CMK (cell line): Measurements from ENCODE around the gene DZIP1L.
"Not testable (repeated sequence)": the region's sequence is repeated elsewhere in the genome, so short reads cannot be mapped to it uniquely, and the experiment has no call there.

Experiments
- DNase-seq: peaks from one replicate; pipeline ENCODE4 v3.0.0-alpha.2; 2010; ENCODE audit warnings: low read depth

DZIP1L gene, protein sequence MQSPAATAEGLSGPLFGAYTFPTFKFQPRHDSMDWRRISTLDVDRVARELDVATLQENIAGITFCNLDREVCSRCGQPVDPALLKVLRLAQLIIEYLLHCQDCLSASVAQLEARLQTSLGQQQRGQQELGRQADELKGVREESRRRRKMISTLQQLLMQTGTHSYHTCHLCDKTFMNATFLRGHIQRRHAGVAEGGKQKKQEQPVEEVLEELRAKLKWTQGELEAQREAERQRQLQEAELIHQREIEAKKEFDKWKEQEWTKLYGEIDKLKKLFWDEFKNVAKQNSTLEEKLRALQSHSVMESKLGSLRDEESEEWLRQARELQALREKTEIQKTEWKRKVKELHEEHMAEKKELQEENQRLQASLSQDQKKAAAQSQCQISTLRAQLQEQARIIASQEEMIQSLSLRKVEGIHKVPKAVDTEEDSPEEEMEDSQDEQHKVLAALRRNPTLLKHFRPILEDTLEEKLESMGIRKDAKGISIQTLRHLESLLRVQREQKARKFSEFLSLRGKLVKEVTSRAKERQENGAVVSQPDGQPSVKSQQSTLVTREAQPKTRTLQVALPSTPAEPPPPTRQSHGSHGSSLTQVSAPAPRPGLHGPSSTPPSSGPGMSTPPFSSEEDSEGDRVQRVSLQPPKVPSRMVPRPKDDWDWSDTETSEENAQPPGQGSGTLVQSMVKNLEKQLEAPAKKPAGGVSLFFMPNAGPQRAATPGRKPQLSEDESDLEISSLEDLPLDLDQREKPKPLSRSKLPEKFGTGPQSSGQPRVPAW

DNA sequence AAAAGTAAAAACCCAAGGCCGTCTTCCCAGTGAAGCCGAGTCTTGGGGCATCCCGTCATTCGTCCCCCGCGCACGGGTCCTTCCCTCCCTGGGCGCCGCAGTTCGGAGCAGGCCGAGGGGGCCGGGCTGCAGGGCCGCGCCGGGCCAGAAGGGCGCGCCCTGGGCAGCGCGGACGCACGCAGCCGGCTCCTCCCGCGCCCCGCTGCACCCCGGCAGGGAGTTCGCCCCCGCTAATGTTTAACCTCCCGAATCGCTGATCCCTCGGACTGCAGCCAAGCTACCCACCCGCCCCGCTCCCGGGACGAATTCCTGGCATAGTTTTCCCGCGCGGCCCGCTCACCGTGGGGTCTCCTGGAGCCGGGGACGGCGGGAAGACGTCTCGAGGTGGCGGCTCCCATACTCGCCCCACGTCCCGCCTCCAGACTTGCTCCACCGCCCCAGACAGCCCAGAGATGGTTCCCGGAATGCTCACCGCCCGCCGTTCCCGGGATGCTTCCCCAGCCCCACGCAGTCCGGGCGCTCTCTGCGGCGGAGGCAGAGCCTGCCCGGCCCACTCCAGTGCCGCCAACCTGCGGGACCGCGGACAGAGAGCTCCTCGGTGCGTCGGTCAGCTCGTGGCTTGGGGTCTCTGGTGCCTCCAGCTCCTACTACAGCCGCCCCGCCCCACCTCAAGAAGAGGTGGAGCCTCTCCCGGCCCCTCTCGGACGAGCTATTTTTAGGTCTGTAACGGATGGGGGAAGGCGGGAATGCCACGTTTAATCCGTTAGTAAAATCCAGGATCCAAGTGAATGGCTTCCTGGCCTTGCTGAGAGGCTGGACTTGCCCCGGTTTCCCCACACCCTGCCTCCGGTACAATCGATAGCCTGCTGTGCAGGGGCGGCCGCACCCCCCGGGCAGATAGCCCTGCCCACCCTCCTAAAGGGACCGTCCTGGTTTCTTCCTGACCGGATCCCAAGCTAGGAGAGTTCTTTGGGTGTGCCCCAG is at the start of gene DZIP1L:
Gene DZIP1L, minus strand, starts transcription at position 621 of the 984 bp plus-strand sequence. CDS start 11,637 bp downstream, outside the sequence.
- no peak for DNase-seq

DNA sequence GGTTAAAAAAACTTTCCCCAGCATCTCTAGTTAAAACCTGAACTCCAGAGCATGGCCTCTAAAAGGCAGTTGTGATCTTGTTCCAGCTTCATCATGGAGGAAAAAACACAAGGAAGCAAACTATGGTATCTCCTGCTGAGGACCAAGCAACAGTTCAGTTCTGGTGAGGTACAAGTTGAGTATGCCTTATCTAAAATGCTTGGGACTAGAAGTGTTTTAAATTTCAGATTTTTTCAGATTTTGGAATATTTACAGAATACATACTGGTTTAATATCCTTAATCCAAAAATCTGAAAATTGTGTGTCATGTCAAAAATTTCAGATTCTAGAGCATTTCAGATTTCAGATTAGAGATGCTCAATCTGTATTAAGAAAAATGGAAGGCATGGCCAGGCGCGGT is 49.7 kb upstream of the DZIP1L start:
- no peak for DNase-seq

DNA sequence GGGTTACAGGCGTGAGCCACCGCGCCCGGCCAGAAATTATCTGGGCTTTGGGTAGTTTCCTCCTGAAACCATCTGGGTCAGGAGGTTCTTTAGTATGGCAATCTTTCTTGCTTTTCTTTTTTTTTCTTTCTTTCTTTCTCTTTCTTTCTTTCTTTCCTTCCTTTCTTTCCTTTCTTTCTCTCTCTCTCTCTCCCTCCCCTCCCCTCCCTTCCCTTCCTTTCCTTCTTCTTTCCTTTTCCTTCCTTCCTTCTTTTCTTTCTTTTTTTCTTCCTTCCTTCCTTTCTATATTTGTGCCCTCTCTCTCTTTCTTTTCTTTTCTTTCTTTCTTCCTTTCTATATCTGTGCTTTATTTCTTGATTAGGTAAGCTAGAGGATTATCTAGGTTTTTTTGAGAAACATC is 42.3 kb upstream of the DZIP1L start:
- DNase-seq, result no peak

DNA sequence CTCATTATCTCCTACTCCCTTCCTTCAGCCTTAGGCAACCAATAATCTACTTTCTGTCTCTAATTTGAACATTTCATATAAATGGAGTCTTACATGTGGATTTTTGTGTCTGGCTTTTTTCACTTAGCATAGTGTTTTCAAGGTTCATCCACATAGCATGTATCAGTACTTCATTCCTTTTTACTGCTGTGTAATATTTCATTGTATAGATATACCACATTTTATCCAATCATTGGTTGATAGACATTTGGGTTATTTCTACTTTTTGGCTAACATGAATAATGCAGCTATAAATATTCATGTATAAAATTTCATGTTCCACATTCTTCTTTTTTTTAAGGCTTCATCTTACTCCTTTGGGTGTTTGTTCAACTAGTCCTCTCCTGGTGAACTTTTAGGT is 39.1 kb upstream of the DZIP1L start:
- no peak for DNase-seq

DNA sequence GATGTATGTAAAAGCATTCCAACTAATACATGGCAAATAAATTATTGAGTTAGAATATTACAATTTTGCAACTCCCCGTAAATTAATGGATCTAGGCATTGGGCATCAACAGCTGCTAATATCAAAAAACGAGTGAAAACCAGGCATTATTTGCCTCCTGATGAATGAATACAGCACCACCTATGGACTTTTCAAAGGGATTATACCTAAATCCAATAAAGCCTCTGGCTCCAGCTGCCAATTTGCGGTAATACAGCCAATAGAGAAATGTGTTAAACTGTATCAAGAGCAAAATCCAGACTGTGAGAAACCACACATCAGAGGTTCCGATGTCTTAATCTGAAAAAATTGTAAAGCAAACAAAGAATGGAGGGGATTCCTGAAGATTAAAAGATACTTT is 33.1 kb upstream of the DZIP1L start:
- DNase-seq, result no peak

DNA sequence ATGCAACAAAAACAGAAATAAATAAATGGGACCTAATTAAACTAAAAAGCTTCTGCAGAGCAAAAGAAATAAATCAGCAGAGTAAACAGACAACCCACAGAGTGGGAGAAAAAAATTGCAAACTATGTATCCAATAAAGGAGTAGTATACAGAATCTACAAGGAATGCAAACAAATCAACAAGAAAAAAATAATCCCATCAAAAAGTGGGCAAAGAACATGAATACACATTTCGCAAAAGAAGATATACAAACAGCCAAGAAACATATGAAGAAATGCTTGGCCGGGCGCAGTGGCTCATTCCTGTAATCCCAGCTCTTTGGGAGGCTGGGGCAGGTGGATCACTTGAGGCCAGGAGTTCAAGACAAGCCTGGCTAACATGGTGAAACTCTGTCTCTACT is 26.8 kb upstream of the DZIP1L start:
- not testable (repeated sequence) for DNase-seq

DNA sequence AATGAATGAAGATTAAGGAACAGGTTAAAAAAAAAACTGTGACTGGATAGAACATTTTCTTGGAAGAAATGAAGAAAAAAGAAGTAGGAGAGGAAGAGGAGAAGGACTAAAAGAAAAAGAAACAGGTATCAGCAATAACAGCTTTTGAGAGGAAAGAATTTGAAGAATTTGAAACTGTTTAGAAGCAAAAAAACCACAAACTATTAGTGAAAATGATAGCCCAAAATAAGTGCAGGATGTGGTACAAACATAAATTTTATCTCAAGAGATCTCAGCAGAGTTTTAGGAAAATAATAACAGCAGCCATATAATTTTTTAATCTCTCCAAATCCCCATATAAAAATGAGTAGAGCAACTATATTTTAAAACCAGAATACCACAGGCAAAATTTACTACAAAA is 25.5 kb upstream of the DZIP1L start:
- no peak for DNase-seq

DNA sequence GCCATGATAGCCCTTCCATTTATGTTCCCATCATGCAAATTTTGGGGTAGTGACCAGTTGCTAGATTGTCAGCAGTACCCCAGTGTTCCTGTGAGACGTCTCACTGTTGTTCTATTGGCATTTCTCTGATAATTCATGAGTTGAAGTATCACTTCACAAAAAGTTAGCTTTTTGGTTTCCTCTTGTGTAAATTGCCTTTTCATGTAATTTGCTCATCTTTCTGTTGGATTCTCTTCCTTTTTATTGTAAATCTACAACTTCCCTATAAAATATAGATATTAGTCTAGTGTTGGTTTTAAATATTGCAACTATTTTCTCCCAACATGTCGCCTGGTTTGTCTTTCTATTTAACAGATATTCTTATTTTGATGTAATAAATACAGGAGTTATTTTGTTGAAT is 24.3 kb upstream of the DZIP1L start:
- no peak for DNase-seq

DNA sequence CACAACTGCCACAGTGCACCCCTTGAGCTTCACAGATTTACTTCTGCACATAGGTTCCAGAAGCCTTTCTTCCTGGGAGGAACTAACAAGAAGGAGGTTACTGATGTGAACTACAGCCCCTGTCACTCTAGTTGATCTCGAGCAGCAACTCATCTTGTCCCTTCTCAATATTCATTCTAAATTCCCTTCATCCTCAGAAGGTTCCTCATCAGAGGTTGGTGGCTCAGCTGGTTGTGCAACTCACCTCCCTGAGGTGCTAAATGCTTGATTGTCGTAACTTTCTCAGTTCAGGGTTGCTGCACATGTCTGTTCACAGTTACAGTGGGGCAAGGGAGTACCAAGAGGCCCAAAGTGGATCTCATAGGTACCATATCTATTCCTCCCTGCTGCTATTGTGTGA is 22.5 kb upstream of the DZIP1L start:
- no peak for DNase-seq

DNA sequence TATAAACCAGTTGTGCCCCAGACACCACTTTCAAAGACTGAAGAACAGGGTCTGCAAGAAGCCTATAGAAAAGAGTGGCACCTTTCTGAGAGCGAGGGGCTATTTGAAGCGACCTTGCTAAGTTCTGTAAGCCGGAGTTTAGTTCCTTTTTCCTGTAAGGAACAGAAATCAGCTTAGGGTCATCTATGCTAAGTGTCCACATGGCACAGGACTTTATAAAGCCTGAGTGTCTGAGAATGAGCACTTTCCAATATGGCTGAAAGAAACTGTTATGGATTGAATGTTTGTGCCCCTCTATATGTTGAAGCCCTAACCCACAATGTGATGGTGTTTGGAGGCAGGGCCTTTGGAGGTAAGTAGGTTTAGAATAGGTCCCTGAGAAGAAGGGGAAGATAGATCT is 20.8 kb upstream of the DZIP1L start:
- no peak for DNase-seq

DNA sequence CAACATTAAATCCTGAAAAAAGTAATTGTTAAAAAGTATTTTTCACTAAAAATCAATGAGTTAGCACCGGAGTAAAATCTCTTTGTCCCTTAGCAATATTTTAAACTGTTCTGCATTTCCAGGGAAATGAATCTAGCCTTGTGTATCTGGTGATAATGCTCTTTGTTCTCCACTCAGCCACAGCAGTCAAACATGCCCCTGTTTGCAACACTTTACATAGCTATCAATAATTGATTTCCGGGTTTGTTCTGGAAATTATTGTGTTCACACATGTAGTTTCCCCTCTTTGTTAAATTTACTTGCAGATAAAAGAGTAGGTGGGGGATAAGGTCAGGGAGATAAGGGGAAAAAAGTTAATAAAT is 20.4 kb upstream of the DZIP1L start:
- no peak for DNase-seq

DNA sequence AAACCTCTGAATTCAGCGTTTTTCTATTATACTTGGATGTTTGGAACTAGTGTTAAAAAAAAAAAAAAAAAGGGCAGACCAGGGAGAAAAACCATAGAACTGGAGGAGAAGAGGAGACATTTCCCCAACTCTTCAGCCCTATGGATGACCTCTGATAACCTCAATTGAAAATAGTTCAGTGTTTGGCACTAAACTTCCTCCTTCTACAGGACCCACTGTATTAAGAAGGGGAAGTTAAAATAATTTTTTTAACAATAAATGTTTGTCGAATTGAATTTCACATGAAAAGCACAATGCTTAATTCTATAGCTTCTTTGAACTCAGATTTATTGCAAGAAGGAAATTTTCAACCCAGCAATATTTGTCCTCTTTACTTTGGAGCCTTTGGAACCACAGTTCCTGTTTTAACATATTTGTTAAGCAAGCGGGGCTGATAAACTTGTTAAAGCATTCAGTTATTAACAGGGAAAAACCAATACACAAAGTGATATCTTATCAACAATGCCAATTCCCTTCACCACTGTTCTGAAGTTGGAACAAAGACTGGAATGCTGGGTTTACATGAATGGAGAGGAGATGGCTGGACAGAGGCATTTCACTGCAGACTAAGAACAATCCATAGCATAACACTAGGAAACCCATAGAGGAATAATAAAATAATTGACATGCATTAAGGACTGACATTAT is 19.9 kb upstream of the DZIP1L start:
- DNase-seq, result no peak

DNA sequence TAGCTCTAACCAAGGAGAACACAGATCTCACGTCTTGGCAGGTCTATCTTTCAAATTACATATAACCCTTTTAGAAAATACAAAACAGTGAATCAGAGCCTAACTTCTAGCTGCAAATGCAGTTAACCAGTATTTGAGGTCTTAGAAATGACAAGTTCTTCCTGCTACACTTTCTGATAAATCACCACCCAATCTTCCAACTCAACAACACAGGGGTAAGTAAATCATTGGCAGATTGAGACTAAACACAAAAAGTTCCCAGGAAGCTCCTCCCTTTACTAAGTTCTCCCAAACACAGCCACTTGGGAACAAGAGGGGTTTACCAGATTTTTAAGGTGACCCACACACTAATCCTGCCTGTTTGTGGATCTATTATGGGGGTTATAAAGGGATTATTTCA is 16.8 kb upstream of the DZIP1L start, which contains the start of gene A4GNT:
Gene A4GNT, minus strand, starts transcription at position 152 of the 400 bp plus-strand sequence. CDS start 1,134 bp downstream, outside the sequence.
- DNase-seq, result no peak

DNA sequence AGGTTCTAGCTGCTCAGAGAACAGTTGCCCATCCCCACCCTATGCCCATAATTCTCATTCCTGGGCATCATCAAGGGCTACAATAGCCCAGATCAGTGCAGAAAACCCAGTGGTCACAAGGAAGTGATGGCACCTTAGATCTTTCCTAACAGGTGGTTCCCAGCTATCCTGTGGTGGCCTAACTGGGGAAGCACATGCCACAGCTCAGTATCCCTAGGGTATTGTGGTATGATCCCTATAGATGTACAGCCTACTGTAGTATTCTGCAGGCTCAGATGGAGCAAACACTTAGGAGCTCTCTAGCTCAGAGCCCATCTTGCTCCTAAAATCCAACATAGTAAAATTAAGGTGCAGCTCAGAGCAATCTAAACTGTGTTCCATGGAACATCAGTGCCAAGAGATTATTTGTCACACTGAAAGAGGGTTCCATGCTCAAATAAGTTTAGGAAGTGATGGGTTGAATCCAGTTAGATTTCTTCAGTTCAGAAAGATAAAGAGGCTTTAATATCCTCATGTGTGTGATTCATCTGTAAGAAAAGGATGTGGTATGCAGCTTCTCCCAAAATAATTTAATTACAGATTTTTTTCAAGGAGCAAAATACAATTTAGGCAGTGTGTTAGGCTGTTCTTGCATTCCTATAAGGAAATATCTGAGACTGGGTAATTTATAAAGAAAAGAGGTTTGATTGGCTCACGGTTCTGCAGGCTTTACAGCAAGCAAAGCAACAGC is 12.4 kb upstream of the DZIP1L start:
- DNase-seq, result no peak

DNA sequence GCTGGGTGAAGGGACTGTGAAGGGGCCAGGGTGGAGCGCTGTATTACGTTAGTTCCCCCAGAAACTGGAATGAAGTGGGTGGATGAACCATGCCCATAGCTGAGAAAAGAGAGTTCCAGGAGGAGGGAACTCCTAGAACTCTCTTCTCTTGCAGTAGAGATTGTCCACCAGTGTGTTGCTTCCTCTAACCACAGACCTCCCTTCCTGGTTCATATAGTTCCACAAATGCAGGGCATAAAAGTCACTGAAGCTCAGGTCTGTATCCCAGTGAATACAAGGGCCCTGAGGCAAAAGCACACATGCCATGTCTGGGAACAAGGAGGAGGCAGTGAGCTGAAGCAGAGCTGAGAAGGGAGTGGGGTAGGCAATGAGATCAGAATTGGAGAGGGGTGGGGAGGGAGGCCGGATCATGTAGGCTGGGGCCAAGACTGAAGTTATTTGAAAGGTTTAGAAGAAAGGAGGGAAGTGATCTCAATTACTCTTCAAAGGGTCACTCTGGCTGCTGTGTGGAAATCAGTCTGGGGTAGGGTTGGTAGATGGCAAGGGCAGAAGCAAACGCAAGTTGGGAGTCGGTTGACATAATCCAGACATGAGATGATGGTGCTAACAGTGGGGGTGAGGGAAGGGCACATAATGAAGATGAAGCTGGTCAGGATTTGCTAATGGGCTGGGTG is 10.3 kb upstream of the DZIP1L start:
- no peak for DNase-seq

DNA sequence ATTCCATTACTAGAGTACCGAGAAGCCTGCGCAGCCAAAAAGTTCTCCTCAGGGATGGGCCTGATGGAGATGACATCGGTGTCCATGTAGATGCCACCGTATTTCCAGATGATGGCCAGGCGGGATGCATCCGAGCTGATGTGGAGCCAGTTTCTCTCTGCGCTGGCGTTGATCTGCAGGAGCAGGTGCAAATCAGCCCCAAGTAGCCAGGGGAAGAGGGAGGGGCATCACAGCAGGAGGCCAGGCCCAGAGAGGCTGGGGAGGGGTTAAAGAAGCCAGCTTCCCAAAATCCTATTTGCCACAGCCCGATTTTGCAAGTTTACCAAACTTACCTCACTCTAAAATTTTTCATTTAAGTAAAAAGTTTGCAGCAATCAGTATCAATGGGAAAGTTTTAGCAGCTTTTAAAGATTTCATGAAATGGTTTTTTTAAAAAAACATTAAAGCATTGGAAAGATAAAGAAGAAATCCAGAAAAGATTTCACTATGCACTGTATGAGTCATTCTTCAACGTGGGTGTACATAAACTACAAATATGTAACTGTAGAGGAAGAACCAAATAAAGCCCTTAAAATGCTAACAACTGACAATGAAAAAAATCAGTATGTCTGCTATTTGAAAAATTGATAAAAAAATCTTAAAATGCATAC is 9.4 kb upstream of the DZIP1L start:
- no peak for DNase-seq

DNA sequence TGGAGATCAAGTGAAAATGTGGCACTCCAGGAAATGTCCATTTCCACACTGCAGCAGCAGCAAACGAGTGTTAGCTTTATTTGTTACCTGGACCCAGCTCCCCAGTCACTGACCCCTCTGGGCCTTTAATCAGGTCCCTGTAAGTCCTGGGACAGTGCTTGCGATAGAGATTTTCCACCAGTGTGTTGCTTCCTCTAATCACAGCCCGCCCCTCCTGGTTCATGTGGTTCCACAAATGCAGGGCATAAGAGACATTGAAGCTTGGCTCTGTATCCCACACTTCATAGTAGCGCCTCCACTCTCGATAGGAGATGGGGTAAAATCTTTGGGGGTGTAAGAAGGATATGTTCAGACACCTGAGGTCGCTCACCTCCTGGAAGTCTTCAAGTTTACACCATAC is 8.8 kb upstream of the DZIP1L start:
- DNase-seq, result no peak

DNA sequence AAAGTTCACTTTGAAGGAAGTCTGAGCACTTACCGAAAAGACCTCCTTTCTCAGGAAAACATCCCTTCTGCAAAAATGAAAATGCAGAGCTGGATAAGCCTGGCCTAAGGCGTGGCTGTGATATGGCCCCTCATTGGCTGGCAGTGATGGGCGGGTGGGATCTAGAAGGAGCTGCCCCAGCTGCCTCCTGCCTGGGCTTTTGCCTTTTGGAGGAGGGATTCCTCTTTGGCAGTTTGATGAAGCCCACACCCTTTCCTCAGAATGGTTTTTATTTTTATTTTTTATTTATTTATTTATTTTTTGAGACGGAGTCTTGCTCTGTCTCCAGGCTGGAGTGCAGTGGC is 4.0 kb upstream of the DZIP1L start:
- no peak for DNase-seq

DNA sequence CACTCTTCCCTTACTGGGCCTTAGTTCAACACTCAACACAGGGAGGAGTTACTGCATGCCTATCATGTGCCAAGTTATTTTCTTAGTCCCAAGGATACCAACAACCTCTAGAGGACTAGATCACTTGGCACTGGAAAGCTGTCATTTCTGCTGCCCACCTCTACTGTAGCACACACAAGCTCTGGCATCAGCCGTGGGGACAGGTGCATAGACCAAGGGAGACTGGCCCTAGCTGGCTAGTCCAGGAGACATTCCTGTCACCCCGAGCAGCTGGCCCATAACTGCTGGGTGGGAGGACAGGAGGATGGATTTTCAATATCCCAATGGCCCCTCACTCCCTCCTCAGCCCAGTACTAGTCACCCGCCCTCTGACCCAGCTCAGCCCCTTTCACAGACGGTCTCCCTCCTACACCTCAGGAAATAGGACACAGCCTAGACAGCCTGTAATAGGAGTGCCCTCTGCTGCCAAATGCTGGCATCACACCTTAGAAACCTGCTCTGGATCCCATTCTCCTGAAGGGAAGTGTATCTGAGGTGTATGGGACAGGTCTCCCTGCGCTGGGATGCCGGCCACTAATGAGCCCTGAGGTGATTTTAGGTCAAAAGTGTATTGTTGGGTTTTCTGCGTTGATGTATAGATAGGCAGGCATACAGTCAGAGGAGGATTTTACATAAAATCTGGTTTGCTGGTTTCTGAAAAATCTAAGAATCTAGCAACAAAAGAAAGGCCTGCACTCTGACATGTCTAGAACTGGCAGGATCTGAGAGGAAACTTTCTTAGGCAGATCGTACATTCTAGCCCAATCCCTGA is 3.4 kb upstream of the DZIP1L start:
- no peak for DNase-seq
